K562 (cell line): Measurements from ENCODE around the gene REM2. TPM values are rescaled to one million over a fixed set of nuclear protein-coding genes. Genes with fewer than 3 reads are reported as not detected.

ENCODE experiments used
- EGR1 ChIP-seq: fragments of 450-650 bp; conservative IDR thresholded peaks from 2 replicates; pipeline ENCODE4 v1.6.1; 2017; ENCODE audit warnings: mild to moderate bottlenecking
- FOXJ3 ChIP-seq: sonication (generic); formaldehyde crosslinking; IDR thresholded peaks from 2 replicates; pipeline ENCODE4 v1.4.0; 2020; ENCODE audit warnings: mild to moderate bottlenecking, missing genetic modification reagents
- POLR2B ChIP-seq: fragments of 450-650 bp; IDR thresholded peaks from 2 replicates; pipeline ENCODE4 v1.6.1; 2018; ENCODE audit warnings: low read depth; ENCODE audit not compliant: partially characterized antibody
- TRIM24 ChIP-seq, 2 experiments: fragments of 450-650 bp; IDR thresholded peaks; 2 replicates each; pipeline ENCODE4 v1.6.1; 2016
- ZBTB12 ChIP-seq: fragments of 250-450 bp; sonication (Bioruptor Pico); IDR thresholded peaks from 2 replicates; pipeline ENCODE4 v1.4.0; 2020
- ZNF589 ChIP-seq: fragments of 200-800 bp; sonication (Bioruptor generic); IDR thresholded peaks from 2 replicates; pipeline ENCODE4 v1.6.1; 2016; ENCODE audit warnings: low read depth, missing genetic modification characterization, missing compliant biosample characterization
- ZNF592 ChIP-seq: fragments of 450-650 bp; IDR thresholded peaks from 2 replicates; pipeline ENCODE4 v1.6.1; 2017; ENCODE audit warnings: antibody characterized with exemption, mild to moderate bottlenecking
- polyA plus RNA-seq, 8 experiments: library from polyadenylated mRNA; depleted of rRNA in 4 of 8; stranded (reverse) in 5 of 8; unstranded in 3 of 8; fragments of >200 nt; fragmentation: Nextera tagmentation in 2 of 8; fragmentation: Illumina TruSeq in 1 of 8; extraction: Ambion mirVana in 2 of 8; extraction: Trizol in 1 of 8; gene quantifications; 2 replicates each; pipeline versions ENCODE4 v1.2.1 to v1.2.3, GENCODE V29; 2011 to 2014; ENCODE audit warnings: inconsistent platforms in 1 of 8, missing spikeins in 1 of 8
- total RNA-seq, 7 experiments: library from RNA; depleted of rRNA in 6 of 7; stranded (reverse); fragments of >200 nt in 6 of 7; fragmentation: Illumina TruSeq in 2 of 7; extraction: Trizol in 2 of 7; gene quantifications; 2 replicates each; pipeline versions ENCODE4 v1.2.1 to v1.2.3, GENCODE V29; 2011 to 2021; ENCODE audit warnings: low replicate concordance in 1 of 7
- TF ChIP-seq, protein P1 (sequence below): IDR thresholded peaks from 2 replicates; pipeline ENCODE4 v1.6.1; 2011; ENCODE audit warnings: borderline replicate concordance, low read depth, mild to moderate bottlenecking, moderate library complexity, low read length; ENCODE audit not compliant: insufficient read depth, poor library complexity, severe bottlenecking
- TF ChIP-seq, protein P2 (sequence below): sonication (generic); formaldehyde crosslinking; IDR thresholded peaks from 2 replicates; pipeline ENCODE4 v1.8.0; 2022; ENCODE audit warnings: mild to moderate bottlenecking, missing genetic modification reagents
- TF ChIP-seq, protein P3 (sequence below), 3 experiments: fragments of 200-800 bp in 1 of 3; sonication (Bioruptor generic) in 1 of 3; sonication (generic) in 1 of 3; formaldehyde crosslinking in 1 of 3; IDR thresholded peaks; 2 replicates each; pipeline versions ENCODE4 v1.6.1 to v1.8.0; 2016 to 2022; ENCODE audit warnings: mild to moderate bottlenecking in 2 of 3, missing compliant biosample characterization in 2 of 3, missing genetic modification characterization in 2 of 3, missing genetic modification reagents in 1 of 3
- TF ChIP-seq, protein P4 (sequence below): IDR thresholded peaks from 2 replicates; pipeline ENCODE4 v1.6.1; 2012; ENCODE audit warnings: low read depth, low read length, improper control_type of control experiment, borderline replicate concordance

The REM2 gene
- total and polyA plus RNA-seq, 9 of the 15 experiments (the other 6 are each of a cell fraction or from before 2014, with no cell fraction given): 0.18 to 1.0 (median 0.38) TPM

- TF ChIP-seq, protein P1, sequence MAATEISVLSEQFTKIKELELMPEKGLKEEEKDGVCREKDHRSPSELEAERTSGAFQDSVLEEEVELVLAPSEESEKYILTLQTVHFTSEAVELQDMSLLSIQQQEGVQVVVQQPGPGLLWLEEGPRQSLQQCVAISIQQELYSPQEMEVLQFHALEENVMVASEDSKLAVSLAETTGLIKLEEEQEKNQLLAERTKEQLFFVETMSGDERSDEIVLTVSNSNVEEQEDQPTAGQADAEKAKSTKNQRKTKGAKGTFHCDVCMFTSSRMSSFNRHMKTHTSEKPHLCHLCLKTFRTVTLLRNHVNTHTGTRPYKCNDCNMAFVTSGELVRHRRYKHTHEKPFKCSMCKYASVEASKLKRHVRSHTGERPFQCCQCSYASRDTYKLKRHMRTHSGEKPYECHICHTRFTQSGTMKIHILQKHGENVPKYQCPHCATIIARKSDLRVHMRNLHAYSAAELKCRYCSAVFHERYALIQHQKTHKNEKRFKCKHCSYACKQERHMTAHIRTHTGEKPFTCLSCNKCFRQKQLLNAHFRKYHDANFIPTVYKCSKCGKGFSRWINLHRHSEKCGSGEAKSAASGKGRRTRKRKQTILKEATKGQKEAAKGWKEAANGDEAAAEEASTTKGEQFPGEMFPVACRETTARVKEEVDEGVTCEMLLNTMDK: peak; percentile 42
- TF ChIP-seq EGR1: peak; percentile 81
- 0 out of 4 replicates have a peak, but pooled peaks of 1 of the 2 experiments have one; percentile 19 for TF ChIP-seq TRIM24 (IDR thresholded peaks at IDR 0.05)
- TF ChIP-seq, protein P2, sequence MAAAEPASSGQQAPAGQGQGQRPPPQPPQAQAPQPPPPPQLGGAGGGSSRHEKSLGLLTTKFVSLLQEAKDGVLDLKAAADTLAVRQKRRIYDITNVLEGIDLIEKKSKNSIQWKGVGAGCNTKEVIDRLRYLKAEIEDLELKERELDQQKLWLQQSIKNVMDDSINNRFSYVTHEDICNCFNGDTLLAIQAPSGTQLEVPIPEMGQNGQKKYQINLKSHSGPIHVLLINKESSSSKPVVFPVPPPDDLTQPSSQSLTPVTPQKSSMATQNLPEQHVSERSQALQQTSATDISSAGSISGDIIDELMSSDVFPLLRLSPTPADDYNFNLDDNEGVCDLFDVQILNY: peak; percentile 91; the same call in 1 of the 2 replicates
- TF ChIP-seq ZNF589: peak; percentile 51; the same call in 1 of the 2 replicates
- peak; percentile 73 for TF ChIP-seq POLR2B
- TF ChIP-seq ZNF592: peak; percentile 90
- no peak for TF ChIP-seq ZBTB12 (CRISPR knock-in tag)
- TF ChIP-seq, protein P3, sequence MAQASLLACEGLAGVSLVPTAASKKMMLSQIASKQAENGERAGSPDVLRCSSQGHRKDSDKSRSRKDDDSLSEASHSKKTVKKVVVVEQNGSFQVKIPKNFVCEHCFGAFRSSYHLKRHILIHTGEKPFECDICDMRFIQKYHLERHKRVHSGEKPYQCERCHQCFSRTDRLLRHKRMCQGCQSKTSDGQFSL (CRISPR knock-in tag; IDR thresholded peaks at IDR 0.05): peak; percentile 72; the same call in 1 of the 2 replicates
- TF ChIP-seq, protein P3 (tag; IDR thresholded peaks at IDR 0.05): peak in 1 of 2 experiments; percentile 78; a peak in 2 of 4 replicates
- no peak for TF ChIP-seq FOXJ3 (CRISPR knock-in tag)
- TF ChIP-seq, protein P4, sequence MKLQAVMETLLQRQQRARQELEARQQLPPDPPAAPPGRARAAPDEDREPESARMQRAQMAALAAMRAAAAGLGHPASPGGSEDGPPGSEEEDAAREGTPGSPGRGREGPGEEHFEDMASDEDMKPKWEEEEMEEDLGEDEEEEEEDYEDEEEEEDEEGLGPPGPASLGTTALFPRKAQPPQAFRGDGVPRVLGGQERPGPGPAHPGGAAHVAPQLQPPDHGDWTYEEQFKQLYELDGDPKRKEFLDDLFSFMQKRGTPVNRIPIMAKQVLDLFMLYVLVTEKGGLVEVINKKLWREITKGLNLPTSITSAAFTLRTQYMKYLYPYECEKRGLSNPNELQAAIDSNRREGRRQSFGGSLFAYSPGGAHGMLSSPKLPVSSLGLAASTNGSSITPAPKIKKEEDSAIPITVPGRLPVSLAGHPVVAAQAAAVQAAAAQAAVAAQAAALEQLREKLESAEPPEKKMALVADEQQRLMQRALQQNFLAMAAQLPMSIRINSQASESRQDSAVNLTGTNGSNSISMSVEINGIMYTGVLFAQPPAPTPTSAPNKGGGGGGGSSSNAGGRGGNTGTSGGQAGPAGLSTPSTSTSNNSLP: no peak
Measured at GRCh38 chr14:22886500-22887259, 3.7 kb downstream of the REM2 start (continued).
